ENCODE results near the gene TAGAP.
"Not testable (repeated sequence)": the region's sequence is repeated elsewhere in the genome, so short reads cannot be mapped to it uniquely, and the experiment has no call there.

Gene TAGAP

DNA sequence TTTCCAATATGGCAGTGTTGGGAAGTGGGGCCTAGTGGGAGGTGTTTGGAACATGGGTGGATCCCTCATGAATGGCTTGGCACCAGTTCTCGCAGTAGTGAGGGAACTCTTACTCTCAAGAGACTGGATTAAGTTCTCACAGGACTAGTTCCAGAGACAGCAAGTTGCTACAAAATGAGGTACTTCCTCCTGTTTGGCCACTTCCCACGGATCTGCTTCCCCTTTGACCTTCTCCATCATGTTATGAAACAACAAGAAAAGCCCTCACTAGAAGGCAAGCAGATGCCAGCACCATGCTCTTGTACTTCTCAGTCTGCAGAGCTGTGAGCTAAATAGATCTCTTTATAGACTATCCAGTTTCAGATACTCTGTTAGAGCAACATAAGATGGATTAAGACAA lies 47.9 kb downstream of the TAGAP start:
- WGBS, 2 donors (ENCODE audit: extremely low coverage in 2 of 2, insufficient read length in 2 of 2, insufficient replicate concordance in 1 of 2) = no CpG with 5 or more reads among the region's 2 CpGs

DNA sequence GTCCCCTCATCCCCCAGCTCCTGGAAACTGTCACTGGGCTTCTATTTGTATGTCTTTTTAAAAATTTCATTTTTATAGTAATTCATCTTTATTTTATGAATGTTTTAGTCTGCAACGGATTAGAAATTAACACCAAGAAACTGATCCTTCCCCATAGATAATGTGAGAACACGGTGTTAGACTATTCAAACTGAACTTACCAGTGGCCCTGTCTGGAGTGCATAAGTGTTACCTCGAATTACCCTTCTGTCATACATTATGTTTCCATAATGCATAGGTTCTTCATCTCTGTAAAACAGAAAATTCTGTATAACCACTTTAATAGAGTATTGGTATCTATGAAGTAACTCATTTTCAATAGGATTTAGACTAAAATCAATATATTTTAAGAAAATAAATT lies 51.2 kb downstream of the TAGAP start:
- Histone ChIP-seq H3K4me2 (ENCODE audit: insufficient read depth, low read length, poor library complexity, severe bottlenecking) (no peak overlapping the region), H3K4me1 (ENCODE audit: control insufficient read depth in 2 of 2, insufficient read depth in 1 of 2, low read depth in 1 of 2, low read length in 2 of 2) (no peaks in the 10 kb centered on the region), H3K18ac (ENCODE audit: low read length) (no peak overlapping the region), H2AFZ (ENCODE audit: low read length) (no peak overlapping the region), H3K14ac (ENCODE audit: low read length) (no peak overlapping the region), H3K4me3 (ENCODE audit: low read length in 2 of 2) (no peak overlapping the region), H3K27ac (replicated peaks; ENCODE audit: low read length) (no peak overlapping the region), H2BK12ac (ENCODE audit: low read length) (no peak overlapping the region), H2BK120ac (ENCODE audit: low read depth, low read length) (no peak overlapping the region), H2AK5ac (ENCODE audit: low read depth, low read length) (no peak overlapping the region), H3K4ac (ENCODE audit: low read length) (no peak overlapping the region), H4K8ac (ENCODE audit: low read depth, low read length) (no peak overlapping the region), H2BK15ac (ENCODE audit: low read length) (no peak overlapping the region), H2BK5ac (ENCODE audit: low read length) (no peak overlapping the region), H3K27me3 (ENCODE audit: control insufficient read depth in 3 of 3, insufficient read depth in 3 of 3, low read depth in 1 of 3, low read length in 3 of 3) (no peaks in the 10 kb centered on the region), H3K9me3 (replicated peaks in 1 of 2; ENCODE audit: control insufficient read depth in 2 of 2, insufficient read depth in 1 of 2, low read depth in 1 of 2, low read length in 2 of 2) (peaks cover 7 to 16% of the 10 kb centered on the region in 2 donors), H3K36me3 (replicated peaks in 1 of 2; ENCODE audit: control insufficient read depth in 2 of 2, insufficient read depth in 2 of 2, low read length in 2 of 2) (peaks cover 3 to 16% of the 10 kb centered on the region in 2 donors), H3K79me1 (ENCODE audit: low read depth, low read length) (peaks cover 1% of the 10 kb centered on the region), H4K91ac (ENCODE audit: low read depth, low read length, poor library complexity) (no peak overlapping the region), H3K23ac (ENCODE audit: low read depth, low read length, poor library complexity) (no peak overlapping the region), H3K9ac (ENCODE audit: low read depth, low read length, poor library complexity) (no peak overlapping the region)
- DNase-seq (ENCODE audit: low spot score) = no peak
- no CpG with 5 or more reads among the region's 3 CpGs for WGBS, 2 donors (ENCODE audit: extremely low coverage in 2 of 2, insufficient read length in 2 of 2, insufficient replicate concordance in 1 of 2)

More for the DNA sequence above, 47.9 kb downstream of the TAGAP start:
- Histone ChIP-seq H3K4me2 (ENCODE audit: insufficient read depth, low read length, poor library complexity, severe bottlenecking) (no peak overlapping the region), H3K27ac (replicated peaks; ENCODE audit: low read length) (no peak overlapping the region), H3K4ac (ENCODE audit: low read length) (no peak overlapping the region), H4K91ac (ENCODE audit: low read depth, low read length, poor library complexity) (no peak overlapping the region), H2BK5ac (ENCODE audit: low read length) (no peak overlapping the region), H3K18ac (ENCODE audit: low read length) (no peak overlapping the region), H3K23ac (ENCODE audit: low read depth, low read length, poor library complexity) (no peak overlapping the region), H2AFZ (ENCODE audit: low read length) (no peak overlapping the region), H2BK15ac (ENCODE audit: low read length) (no peak overlapping the region), H3K27me3 (ENCODE audit: control insufficient read depth in 3 of 3, insufficient read depth in 3 of 3, low read depth in 1 of 3, low read length in 3 of 3) (no peaks in the 10 kb centered on the region), H3K4me3 (ENCODE audit: low read length in 2 of 2) (no peak overlapping the region), H3K79me1 (ENCODE audit: low read depth, low read length) (no peaks in the 10 kb centered on the region), H3K36me3 (replicated peaks in 1 of 2; ENCODE audit: control insufficient read depth in 2 of 2, insufficient read depth in 2 of 2, low read length in 2 of 2) (peaks cover 0 to 13% of the 10 kb centered on the region in 2 donors), H2BK12ac (ENCODE audit: low read length) (no peak overlapping the region), H3K4me1 (ENCODE audit: control insufficient read depth in 2 of 2, insufficient read depth in 1 of 2, low read depth in 1 of 2, low read length in 2 of 2) (peaks cover 0 to 2% of the 10 kb centered on the region in 2 donors), H2AK5ac (ENCODE audit: low read depth, low read length) (no peak overlapping the region), H2BK120ac (ENCODE audit: low read depth, low read length) (no peak overlapping the region), H3K9me3 (replicated peaks in 1 of 2; ENCODE audit: control insufficient read depth in 2 of 2, insufficient read depth in 1 of 2, low read depth in 1 of 2, low read length in 2 of 2) (peaks cover 0 to 3% of the 10 kb centered on the region in 2 donors), H3K14ac (ENCODE audit: low read length) (no peak overlapping the region), H4K8ac (ENCODE audit: low read depth, low read length) (no peak overlapping the region), H3K9ac (ENCODE audit: low read depth, low read length, poor library complexity) (no peak overlapping the region)
- no peak for DNase-seq (ENCODE audit: low spot score)

DNA sequence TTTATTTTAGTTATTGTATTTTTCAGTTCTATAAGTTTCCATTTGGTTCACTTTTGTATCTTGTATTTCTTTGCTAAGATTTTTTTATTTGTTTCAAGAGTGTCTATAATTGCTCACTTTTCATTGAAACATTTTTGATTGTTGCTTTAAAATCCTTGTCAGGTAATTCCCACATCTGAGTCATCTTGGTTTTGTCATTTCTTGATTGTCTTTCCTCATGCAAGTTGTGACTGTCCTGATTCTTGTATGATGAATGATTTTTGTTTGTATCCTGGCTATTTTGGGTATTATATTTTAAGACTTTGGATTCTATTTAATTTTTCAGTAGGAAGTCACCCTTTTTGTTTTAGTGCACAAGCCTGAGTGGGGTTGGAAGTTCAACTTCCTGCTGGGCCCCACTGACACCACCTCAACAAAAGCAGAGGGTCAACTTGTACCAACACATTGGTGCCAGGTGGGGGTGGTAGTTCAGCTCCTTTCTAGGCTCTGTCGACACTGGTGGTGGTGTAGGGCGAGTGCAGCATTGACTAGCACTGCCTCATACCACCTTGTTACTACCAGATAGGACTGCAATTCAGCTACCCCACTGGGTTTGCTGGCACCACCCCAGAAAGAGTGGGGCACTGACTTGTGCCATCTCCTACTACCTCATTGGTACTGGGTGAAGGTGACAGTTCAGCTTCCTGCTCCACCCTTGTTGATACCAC lies 53.6 kb downstream of the TAGAP start:
- DNase-seq (ENCODE audit: low spot score) = no peak
- Histone ChIP-seq H2BK5ac (ENCODE audit: low read length) (no peak overlapping the region), H4K8ac (ENCODE audit: low read depth, low read length) (no peak overlapping the region), H2BK12ac (ENCODE audit: low read length) (no peak overlapping the region), H3K36me3 (replicated peaks in 1 of 2; ENCODE audit: control insufficient read depth in 2 of 2, insufficient read depth in 2 of 2, low read length in 2 of 2) (peaks cover 3 to 16% of the 10 kb centered on the region in 2 donors), H2BK15ac (ENCODE audit: low read length) (no peak overlapping the region), H2AFZ (ENCODE audit: low read length) (no peak overlapping the region), H3K27me3 (ENCODE audit: control insufficient read depth in 3 of 3, insufficient read depth in 3 of 3, low read depth in 1 of 3, low read length in 3 of 3) (no peaks in the 10 kb centered on the region), H3K4me2 (ENCODE audit: insufficient read depth, low read length, poor library complexity, severe bottlenecking) (no peak overlapping the region), H2BK120ac (ENCODE audit: low read depth, low read length) (no peak overlapping the region), H3K23ac (ENCODE audit: low read depth, low read length, poor library complexity) (peak overlapping the region; percentile 73), H3K4me1 (ENCODE audit: control insufficient read depth in 2 of 2, insufficient read depth in 1 of 2, low read depth in 1 of 2, low read length in 2 of 2) (no peaks in the 10 kb centered on the region), H3K9ac (ENCODE audit: low read depth, low read length, poor library complexity) (no peak overlapping the region), H4K91ac (ENCODE audit: low read depth, low read length, poor library complexity) (no peak overlapping the region), H3K9me3 (replicated peaks in 1 of 2; ENCODE audit: control insufficient read depth in 2 of 2, insufficient read depth in 1 of 2, low read depth in 1 of 2, low read length in 2 of 2) (peaks cover 7 to 13% of the 10 kb centered on the region in 2 donors), H3K14ac (ENCODE audit: low read length) (no peak overlapping the region), H3K4ac (ENCODE audit: low read length) (no peak overlapping the region), H2AK5ac (ENCODE audit: low read depth, low read length) (no peak overlapping the region), H3K4me3 (ENCODE audit: low read length in 2 of 2) (peak overlapping the region in 1 of 2 donors; percentile 13), H3K79me1 (ENCODE audit: low read depth, low read length) (peaks cover 1% of the 10 kb centered on the region), H3K27ac (replicated peaks; ENCODE audit: low read length) (no peak overlapping the region), H3K18ac (ENCODE audit: low read length) (no peak overlapping the region)
- no CpG with 5 or more reads among the region's 2 CpGs for WGBS, 2 donors (ENCODE audit: extremely low coverage in 2 of 2, insufficient read length in 2 of 2, insufficient replicate concordance in 1 of 2)

DNA sequence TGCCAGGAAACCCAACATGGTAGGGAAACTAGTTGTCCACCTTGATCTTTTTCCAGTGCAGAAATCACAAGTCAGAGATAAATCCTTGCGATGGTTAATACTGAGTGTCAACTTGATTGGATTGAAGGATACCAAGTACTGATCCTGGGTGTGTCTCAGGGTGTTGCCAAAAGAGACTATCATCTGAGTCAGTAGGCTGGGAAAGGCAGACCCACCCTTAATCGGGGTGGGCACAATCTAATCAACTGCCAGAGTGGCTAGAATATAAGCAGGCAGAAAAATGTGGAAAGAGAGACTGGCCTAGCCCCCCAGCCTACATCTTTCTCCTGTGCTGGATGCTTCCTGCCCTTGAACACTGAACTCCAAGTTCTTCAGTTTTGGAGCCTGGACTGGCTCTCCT lies 55.1 kb downstream of the TAGAP start:
- H4K8ac ChIP-seq (ENCODE audit: low read depth, low read length); H2AK5ac ChIP-seq (ENCODE audit: low read depth, low read length); H3K18ac ChIP-seq (ENCODE audit: low read length); H3K4me2 ChIP-seq (ENCODE audit: insufficient read depth, low read length, poor library complexity, severe bottlenecking); H3K27me3 ChIP-seq (ENCODE audit: control insufficient read depth in 3 of 3, insufficient read depth in 3 of 3, low read depth in 1 of 3, low read length in 3 of 3); H3K4me1 ChIP-seq (ENCODE audit: control insufficient read depth in 2 of 2, insufficient read depth in 1 of 2, low read depth in 1 of 2, low read length in 2 of 2); H2BK12ac ChIP-seq (ENCODE audit: low read length); H3K27ac ChIP-seq (replicated peaks; ENCODE audit: low read length); H3K4ac ChIP-seq (ENCODE audit: low read length); H2BK120ac ChIP-seq (ENCODE audit: low read depth, low read length); H2BK5ac ChIP-seq (ENCODE audit: low read length); H3K79me1 ChIP-seq (ENCODE audit: low read depth, low read length); DNase-seq (ENCODE audit: low spot score); H2AFZ ChIP-seq (ENCODE audit: low read length); H3K23ac ChIP-seq (ENCODE audit: low read depth, low read length, poor library complexity); H2BK15ac ChIP-seq (ENCODE audit: low read length); H3K14ac ChIP-seq (ENCODE audit: low read length); H4K91ac ChIP-seq (ENCODE audit: low read depth, low read length, poor library complexity); H3K9ac ChIP-seq (ENCODE audit: low read depth, low read length, poor library complexity); H3K4me3 ChIP-seq (ENCODE audit: low read length in 2 of 2): not testable (repeated sequence)
- Histone ChIP-seq H3K36me3 (replicated peaks in 1 of 2; ENCODE audit: control insufficient read depth in 2 of 2, insufficient read depth in 2 of 2, low read length in 2 of 2) (peaks cover 3 to 16% of the 10 kb centered on the region in 2 donors), H3K9me3 (replicated peaks in 1 of 2; ENCODE audit: control insufficient read depth in 2 of 2, insufficient read depth in 1 of 2, low read depth in 1 of 2, low read length in 2 of 2) (peaks cover 7 to 13% of the 10 kb centered on the region in 2 donors)
- no CpG with 5 or more reads among the region's 2 CpGs for WGBS, 2 donors (ENCODE audit: extremely low coverage in 2 of 2, insufficient read length in 2 of 2, insufficient replicate concordance in 1 of 2)

Measured in neuronal stem cell (in vitro differentiated cells).